Measurements from ENCODE around the gene TPGS1. TPM values are rescaled to one million over a fixed set of nuclear protein-coding genes. Genes with fewer than 3 reads are reported as not detected.

Gene TPGS1
- total RNA-seq, 1 donor from 2014 or later: 18.0 TPM

GRCh38 chr19:493391-494170 lies 13.7 kb upstream of the TPGS1 start:
- H3K4me1 Mint-ChIP-seq (ENCODE audit: unreplicated experiment): peaks cover 4% of the 10 kb centered on the region
- H3K36me3 Mint-ChIP-seq (ENCODE audit: low read depth, unreplicated experiment): peaks cover 3% of the 10 kb centered on the region

GRCh38 chr19:494171-495080 lies 12.9 kb upstream of the TPGS1 start:
- Mint-ChIP-seq H3K4me1 (ENCODE audit: unreplicated experiment) (peaks cover 8% of the 10 kb centered on the region), H3K27ac (ENCODE audit: unreplicated experiment) (no peak overlapping the region), H3K27me3 (ENCODE audit: unreplicated experiment) (peaks cover 12% of the 10 kb centered on the region), H3K36me3 (ENCODE audit: low read depth, unreplicated experiment) (peaks cover 7% of the 10 kb centered on the region), H3K4me3 (ENCODE audit: unreplicated experiment) (no peak overlapping the region), H3K9me3 (ENCODE audit: unreplicated experiment) (no peaks in the 10 kb centered on the region)
- DNase-seq (ENCODE audit: low spot score): no peak
- no peak for TF ChIP-seq CTCF (IDR thresholded peaks at IDR 0.05; ENCODE audit: unreplicated experiment)

More at GRCh38 chr19:493391-494170, 13.7 kb upstream of the TPGS1 start:
- Mint-ChIP-seq H3K27ac (ENCODE audit: unreplicated experiment) (no peak overlapping the region), H3K9me3 (ENCODE audit: unreplicated experiment) (no peaks in the 10 kb centered on the region), H3K27me3 (ENCODE audit: unreplicated experiment) (peaks cover 8% of the 10 kb centered on the region), H3K4me3 (ENCODE audit: unreplicated experiment) (peak overlapping the region; percentile 6)
- no peak for TF ChIP-seq CTCF (IDR thresholded peaks at IDR 0.05; ENCODE audit: unreplicated experiment)
- DNase-seq (ENCODE audit: low spot score): no peak

- no peaks in the 10 kb centered on the region for H3K9me3 Mint-ChIP-seq (ENCODE audit: unreplicated experiment)
- peaks cover 8% of the 10 kb centered on the region for H3K4me1 Mint-ChIP-seq (ENCODE audit: unreplicated experiment)
- no peak for TF ChIP-seq CTCF (IDR thresholded peaks at IDR 0.05; ENCODE audit: unreplicated experiment)
- H3K27me3 Mint-ChIP-seq (ENCODE audit: unreplicated experiment): peaks cover 15% of the 10 kb centered on the region
- H3K4me3 Mint-ChIP-seq (ENCODE audit: unreplicated experiment): no peak overlapping the region
- H3K27ac Mint-ChIP-seq (ENCODE audit: unreplicated experiment): no peak overlapping the region
- H3K36me3 Mint-ChIP-seq (ENCODE audit: low read depth, unreplicated experiment): peaks cover 8% of the 10 kb centered on the region
- DNase-seq (ENCODE audit: low spot score): no peak
Measured at GRCh38 chr19:495081-495401, 12.3 kb upstream of the TPGS1 start.

- DNase-seq (ENCODE audit: low spot score): peak; percentile 79
- no peak overlapping the region for H3K27ac Mint-ChIP-seq (ENCODE audit: unreplicated experiment)
- no peak overlapping the region for H3K4me3 Mint-ChIP-seq (ENCODE audit: unreplicated experiment)
Measured at GRCh38 chr19:495402-496111, 11.7 kb upstream of the TPGS1 start.

More at GRCh38 chr19:495402-496111, 11.7 kb upstream of the TPGS1 start:
- Mint-ChIP-seq H3K27me3 (ENCODE audit: unreplicated experiment) (peaks cover 18% of the 10 kb centered on the region), H3K36me3 (ENCODE audit: low read depth, unreplicated experiment) (peaks cover 8% of the 10 kb centered on the region), H3K9me3 (ENCODE audit: unreplicated experiment) (no peaks in the 10 kb centered on the region), H3K4me1 (ENCODE audit: unreplicated experiment) (peaks cover 8% of the 10 kb centered on the region)
- TF ChIP-seq CTCF (IDR thresholded peaks at IDR 0.05; ENCODE audit: unreplicated experiment): peak; percentile 88
